ENCODE data around the gene PADI2.

The PADI2 gene

GRCh38 chr1:17030206-17030605 is 89.0 kb downstream of the PADI2 start:
- no peak for DNase-seq (ENCODE audit: low spot score)
- TF ChIP-seq CTCF (IDR thresholded peaks at IDR 0.05; ENCODE audit: extremely low read depth, missing control alignments) = no peak

GRCh38 chr1:17028662-17029188 is 90.5 kb downstream of the PADI2 start:
- DNase-seq (ENCODE audit: low spot score) = no peak
- TF ChIP-seq CTCF (IDR thresholded peaks at IDR 0.05; ENCODE audit: extremely low read depth, missing control alignments) = no peak

- no peak for DNase-seq (ENCODE audit: low spot score)
- TF ChIP-seq CTCF (IDR thresholded peaks at IDR 0.05; ENCODE audit: extremely low read depth, missing control alignments) = no peak
These were observed 91.4 kb downstream of the PADI2 start for GRCh38 chr1:17027900-17028299.

- DNase-seq (ENCODE audit: low spot score) = no peak
- no peak for TF ChIP-seq CTCF (IDR thresholded peaks at IDR 0.05; ENCODE audit: extremely low read depth, missing control alignments)
These were observed 91.8 kb downstream of the PADI2 start for GRCh38 chr1:17027403-17027802.

- no peak for DNase-seq (ENCODE audit: low spot score)
- TF ChIP-seq CTCF (IDR thresholded peaks at IDR 0.05; ENCODE audit: extremely low read depth, missing control alignments) = no peak
These were observed 94.5 kb downstream of the PADI2 start for GRCh38 chr1:17024721-17025120.

GRCh38 chr1:17023573-17023972 is 95.7 kb downstream of the PADI2 start:
- no peak for TF ChIP-seq CTCF (IDR thresholded peaks at IDR 0.05; ENCODE audit: extremely low read depth, missing control alignments)
- no peak for DNase-seq (ENCODE audit: low spot score)

- TF ChIP-seq CTCF (IDR thresholded peaks at IDR 0.05; ENCODE audit: extremely low read depth, missing control alignments) = no peak
- no peak for DNase-seq (ENCODE audit: low spot score)
These were observed 96.1 kb downstream of the PADI2 start for GRCh38 chr1:17023102-17023501.
